ENCODE data around the gene LARP4B.

LARP4B gene

GRCh38 chr10:822661-823367 is 108.7 kb downstream of the LARP4B start:
- DNase-seq = no peak

GRCh38 chr10:822197-822596 is 109.3 kb downstream of the LARP4B start:
- no peak for DNase-seq

GRCh38 chr10:821322-821721 is 110.2 kb downstream of the LARP4B start:
- DNase-seq = no peak

GRCh38 chr10:819816-820215 is 111.7 kb downstream of the LARP4B start:
- no peak for DNase-seq

GRCh38 chr10:819326-819725 is 112.2 kb downstream of the LARP4B start:
- DNase-seq = no peak

- peak in 1 of 14 donors; percentile 71 for DNase-seq
Measured at GRCh38 chr10:818526-819220, 112.8 kb downstream of the LARP4B start.

- peak in 1 of 14 donors; percentile 14 for DNase-seq
Measured at GRCh38 chr10:818010-818409, 113.5 kb downstream of the LARP4B start.

GRCh38 chr10:817371-817770 is 114.1 kb downstream of the LARP4B start:
- DNase-seq = no peak

GRCh38 chr10:816958-817357 is 114.5 kb downstream of the LARP4B start:
- no peak for DNase-seq

GRCh38 chr10:816091-816477 is 115.4 kb downstream of the LARP4B start:
- no peak for DNase-seq

GRCh38 chr10:815338-816090 is 116.0 kb downstream of the LARP4B start:
- DNase-seq = no peak

GRCh38 chr10:814536-815302 is 116.8 kb downstream of the LARP4B start:
- DNase-seq = no peak

GRCh38 chr10:813286-813685 is 118.2 kb downstream of the LARP4B start:
- no peak for DNase-seq

GRCh38 chr10:812787-813186 is 118.7 kb downstream of the LARP4B start:
- DNase-seq = no peak

- no peak for DNase-seq
Measured at GRCh38 chr10:811379-812175, 119.9 kb downstream of the LARP4B start.

- peak in 2 of 14 donors; percentile 4 to 9 for DNase-seq
Measured at GRCh38 chr10:810351-810846, 121.1 kb downstream of the LARP4B start.

GRCh38 chr10:809671-810350 is 121.7 kb downstream of the LARP4B start:
- no peak for DNase-seq

- DNase-seq = no peak
Measured at GRCh38 chr10:807958-808353, 123.5 kb downstream of the LARP4B start.

- DNase-seq = no peak
Measured at GRCh38 chr10:807163-807957, 124.1 kb downstream of the LARP4B start.
